CD4-positive, alpha-beta T cell treated with Interleukin-17A for 1 hour (primary cell): ENCODE measurements around the gene PIAS1.
A peak's percentile ranks its signal among the peaks of the same experiment; 100 is the strongest.
"Not testable (repeated sequence)": the region's sequence is repeated elsewhere in the genome, so short reads cannot be mapped to it uniquely, and the experiment has no call there.

Source experiments
- DNase-seq: peaks from one replicate; pipeline ENCODE4 v3.0.0-alpha.2; 2020

PIAS1 gene

DNA sequence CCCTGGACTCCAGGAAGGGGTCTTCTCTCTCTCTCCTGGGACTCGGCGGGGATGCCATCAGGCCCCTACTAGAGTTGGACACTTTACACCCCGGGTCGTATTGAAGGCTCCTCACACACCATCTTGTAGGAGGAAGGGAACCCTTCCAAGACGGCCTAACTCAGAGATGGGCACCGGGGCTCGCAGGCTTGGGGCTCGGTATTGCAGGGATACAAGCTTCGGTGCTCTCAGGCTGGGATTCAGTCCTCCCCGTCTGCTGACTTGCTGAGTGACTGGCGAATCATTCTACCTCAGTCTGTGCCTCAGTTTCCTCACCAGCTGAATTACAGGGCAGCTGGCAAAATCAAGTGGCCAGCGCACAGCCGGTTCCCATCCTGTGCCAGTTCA is 151.4 kb downstream of the PIAS1 start:
- no peak for DNase-seq

DNA sequence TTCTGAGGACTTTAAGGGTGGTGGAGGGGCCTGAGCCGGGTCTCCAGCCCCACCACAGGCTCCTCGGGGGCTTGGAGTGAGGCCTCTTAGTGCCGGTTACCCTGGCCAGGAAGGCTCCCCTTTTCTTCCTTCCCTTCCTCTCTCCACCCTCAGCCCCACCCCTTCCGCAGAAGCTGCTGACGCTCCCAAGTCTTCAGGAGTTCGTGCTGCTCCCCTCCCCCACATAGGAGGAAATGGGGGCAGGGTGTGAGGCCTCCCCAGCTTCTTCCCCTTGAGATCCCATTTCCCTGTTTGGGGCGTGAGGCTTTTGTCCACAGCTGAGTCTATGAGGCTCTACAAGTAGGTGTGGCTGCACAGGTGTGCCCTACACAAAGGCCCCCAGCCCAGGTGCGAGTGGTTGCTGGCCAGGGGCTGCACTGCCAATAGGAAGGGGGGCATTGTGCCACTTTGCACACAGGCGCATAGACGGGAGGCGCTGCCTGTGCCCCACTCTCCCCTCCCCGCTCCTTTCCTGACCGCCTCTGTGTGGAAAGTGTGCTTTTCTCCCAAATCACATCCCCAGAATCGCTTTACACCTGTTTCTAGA is 151.9 kb downstream of the PIAS1 start:
- peak; percentile 11 for DNase-seq

- no peak for DNase-seq
These were observed 152.6 kb downstream of the PIAS1 start for GRCh38 chr15:68206711-68207151.

- DNase-seq = no peak
These were observed 153.2 kb downstream of the PIAS1 start for GRCh38 chr15:68207176-68207935.

- no peak for DNase-seq
These were observed 154.0 kb downstream of the PIAS1 start for GRCh38 chr15:68208136-68208535.

DNA sequence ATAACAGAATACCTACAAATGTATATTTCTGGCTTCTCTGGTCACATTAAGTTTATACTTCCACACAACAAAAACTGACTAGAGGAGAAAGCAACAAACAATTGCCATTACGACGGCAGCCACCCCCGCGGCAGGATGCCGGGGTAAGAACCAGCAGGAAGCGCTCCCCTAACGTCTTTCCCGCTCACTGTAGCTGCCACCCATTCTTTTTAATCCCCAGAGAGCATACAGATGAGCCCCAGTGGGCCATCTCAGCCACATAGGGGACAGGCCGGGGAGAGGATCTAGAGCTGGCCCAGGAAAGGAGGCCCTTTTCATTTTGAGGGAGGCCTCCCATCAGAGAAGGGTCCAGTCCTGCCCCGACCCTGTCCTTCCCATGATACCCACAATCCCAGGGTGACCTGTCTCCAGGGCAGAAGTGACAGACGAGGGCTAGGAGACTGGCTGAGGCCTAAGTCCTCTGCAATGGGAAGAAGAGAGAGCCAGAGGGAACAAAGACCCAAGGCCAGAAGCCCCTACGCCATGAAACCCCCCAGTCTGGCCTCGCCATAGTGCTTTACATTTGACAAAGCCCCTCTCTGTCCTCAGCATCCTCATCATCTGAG is 154.6 kb downstream of the PIAS1 start:
- no peak for DNase-seq

DNA sequence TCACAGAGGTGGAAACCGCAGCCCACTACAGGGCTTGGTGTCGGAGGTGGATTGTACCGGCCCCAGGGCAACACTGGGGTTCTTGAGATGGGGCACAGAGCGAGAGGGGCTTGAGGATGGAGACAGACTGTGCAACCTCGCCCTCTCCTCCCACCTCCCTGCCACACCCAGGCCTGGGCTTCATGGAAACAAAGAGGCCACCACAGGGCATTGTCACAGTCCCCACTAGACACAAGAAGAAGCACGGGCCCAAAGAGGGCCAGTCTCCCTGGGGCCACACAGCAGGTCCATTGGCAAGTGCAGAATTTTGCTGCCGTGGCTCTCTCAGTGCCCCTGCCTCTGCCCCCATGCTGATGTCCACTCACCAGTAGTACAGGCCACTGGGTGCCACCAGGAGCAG is 155.2 kb downstream of the PIAS1 start:
- DNase-seq = no peak

DNA sequence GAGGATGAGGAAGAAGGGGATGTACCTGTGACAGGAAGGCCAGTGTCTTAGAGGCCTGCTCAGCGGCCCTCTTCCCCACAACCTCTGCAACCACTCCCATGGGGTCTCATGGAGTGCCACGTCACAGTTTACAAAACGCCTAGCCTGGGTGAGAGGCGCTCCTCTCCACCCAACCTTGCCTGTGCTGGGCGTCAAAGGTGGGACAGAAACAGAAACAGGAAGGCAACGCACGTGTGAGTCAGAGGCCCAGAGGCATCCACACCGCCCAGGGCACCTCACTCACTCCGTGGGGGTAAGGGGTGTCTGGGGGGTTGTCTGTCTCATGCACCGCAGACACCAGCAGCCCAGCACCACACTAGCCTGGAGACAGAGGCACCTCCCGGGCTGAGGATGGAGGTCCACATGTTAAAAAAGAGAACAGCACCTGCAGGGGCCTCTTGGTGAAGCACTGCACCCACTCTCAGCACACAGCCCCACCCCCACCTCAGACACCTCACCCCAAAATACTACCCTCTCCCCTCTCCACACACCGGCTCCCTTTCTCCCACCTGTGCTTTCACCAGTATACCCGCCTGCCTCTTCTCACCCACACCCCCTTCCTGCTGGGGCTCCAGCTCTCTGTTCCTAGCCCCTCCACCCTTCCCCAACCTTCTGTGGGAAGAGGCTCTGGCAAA is 155.8 kb downstream of the PIAS1 start:
- peak; percentile 24 for DNase-seq

DNA sequence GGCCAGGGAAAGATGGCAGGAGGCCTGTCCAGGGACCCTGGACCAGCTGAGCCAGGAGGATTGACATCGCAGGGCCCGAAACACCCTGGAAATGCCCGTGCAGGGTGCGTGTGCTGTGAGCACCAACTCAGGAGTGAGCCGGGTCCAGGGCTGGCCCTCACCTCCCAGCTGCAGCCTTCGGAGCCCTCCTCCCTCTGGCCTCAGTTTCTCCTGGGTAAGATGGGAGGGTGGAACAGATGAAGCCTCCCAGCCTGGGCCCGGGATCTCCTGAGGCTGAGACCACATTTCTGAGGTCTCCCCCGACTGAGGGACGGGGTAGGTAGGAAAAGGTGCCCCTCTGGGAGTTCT is 156.3 kb downstream of the PIAS1 start:
- no peak for DNase-seq

DNA sequence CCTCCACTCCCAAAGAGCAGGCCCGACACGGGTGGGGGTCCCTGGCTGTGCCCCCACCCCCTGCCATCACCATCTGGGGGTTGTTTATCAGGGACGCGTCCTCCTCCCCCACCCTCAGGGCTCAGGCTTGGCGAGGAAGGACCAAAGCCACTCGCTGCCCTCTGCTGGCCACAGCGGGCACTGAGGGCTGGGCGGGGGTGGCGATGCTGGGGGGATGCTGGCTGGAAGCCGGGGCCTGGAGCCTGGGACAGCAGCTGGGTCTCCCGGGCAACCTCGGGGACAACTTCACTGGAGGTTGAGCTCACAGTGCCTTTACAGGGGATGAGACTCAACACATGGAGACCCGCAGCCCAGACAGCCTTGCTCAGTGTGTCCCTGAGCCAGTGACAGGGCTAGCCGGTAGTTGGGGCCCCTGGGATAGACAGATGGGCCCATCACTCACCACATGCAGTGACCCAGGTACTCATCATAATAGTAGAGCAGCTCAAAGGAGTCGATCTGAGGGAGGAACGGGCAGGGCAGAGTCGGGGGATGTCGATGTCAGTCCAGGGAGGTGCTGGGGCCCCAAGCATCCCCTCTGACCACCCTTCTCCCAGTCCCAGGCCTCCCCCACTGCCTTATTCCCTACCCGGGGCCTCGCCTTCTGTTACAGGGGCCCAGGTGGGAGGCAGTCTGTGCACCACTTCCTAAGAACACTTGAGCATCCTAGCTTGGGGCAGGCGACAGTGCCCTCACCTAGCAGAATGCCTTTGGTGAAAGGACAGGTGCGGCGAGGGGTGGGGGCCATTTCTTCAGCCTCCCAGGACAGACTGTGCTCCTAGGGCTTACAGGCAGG is 156.9 kb downstream of the PIAS1 start:
- peak; percentile 44 for DNase-seq

DNA sequence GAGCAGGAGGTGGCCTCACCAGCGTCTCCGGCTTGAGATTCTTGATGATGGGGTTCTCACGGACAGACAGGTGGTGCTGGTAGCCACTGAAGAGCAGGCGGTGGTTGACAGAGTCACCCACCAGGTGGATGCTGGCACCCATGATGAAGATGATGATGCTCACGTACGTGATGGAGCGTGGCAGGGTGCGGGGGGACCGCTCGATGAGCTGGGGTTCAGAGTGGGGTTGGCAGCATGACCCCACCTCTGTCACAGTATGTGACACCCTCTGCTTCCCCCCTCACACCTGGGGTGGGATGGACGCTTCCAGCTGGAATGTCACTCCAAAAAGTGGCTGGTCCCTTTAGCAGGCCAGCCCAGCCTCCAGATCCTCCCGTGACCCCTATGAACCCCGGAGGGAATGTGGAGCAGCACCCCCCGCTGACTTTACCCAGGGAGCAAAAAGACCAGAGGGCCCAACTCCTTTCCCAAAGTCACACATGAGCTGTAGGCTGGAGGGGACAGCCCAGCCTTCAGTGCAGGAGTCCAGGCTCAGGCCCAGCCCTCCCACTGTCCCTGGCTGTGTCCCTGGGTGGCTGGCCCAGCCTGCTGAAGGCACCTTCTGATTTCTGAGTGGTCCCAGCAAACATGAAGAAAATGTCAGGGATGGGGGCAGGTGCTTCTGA is 157.7 kb downstream of the PIAS1 start:
- DNase-seq = no peak

DNA sequence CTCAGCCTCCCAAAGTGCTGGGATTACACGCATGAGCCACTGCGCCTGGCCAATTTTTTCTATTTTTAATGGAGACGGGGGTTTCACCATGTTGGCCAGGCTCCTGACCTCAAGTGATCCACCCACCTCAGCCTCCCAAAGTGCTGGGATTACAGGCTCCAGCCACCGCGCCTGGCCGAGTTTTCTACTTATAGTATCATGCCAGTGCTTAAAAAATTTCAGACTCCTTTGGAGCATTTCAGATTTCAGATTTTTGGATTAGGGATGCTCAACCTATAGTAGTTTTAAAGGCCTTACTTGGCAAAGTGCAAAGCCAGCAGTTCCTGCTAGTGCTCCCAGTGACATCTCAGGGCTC is 159.4 kb downstream of the PIAS1 start:
- not testable (repeated sequence) for DNase-seq

DNA sequence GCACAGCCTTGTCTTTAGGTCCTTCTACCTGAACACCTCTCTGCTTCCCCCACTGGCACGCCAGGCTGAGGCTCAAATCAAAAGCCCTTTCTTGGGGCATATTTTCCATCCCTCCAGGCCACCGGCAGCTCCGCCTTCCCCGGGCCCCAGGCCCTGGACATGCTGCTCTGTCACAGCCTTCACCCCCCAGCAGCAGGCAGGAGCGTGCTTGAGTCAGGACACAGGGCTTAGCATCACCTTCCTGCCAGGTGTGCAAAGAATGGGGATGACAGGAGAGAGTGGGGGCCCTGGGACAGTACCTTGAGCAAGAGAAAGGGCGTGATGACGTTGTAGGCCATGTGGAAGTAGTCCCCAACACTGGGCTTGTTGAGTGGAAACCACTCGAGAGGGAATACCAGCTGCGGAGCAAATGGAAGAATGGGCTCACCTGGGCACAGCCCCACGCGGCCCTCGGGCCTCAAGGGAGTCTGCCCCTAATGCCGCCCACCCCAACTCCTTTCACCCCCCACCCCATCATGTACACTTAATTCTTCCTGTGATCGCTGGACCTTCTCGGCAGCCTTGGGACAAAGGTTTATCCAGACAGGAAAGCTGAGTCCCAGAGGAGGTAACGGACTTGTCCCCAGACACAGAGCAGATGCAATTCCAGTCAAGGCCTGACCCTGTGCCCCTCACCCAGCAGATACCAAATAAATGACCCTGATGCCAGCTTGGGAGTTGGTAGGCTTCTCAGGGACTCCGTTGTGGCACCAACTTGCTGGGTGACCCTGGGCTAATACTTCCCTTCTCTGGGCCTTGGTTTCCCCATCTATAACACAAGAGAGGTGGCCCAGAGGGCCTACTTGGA is 160.1 kb downstream of the PIAS1 start:
- no peak for DNase-seq

DNA sequence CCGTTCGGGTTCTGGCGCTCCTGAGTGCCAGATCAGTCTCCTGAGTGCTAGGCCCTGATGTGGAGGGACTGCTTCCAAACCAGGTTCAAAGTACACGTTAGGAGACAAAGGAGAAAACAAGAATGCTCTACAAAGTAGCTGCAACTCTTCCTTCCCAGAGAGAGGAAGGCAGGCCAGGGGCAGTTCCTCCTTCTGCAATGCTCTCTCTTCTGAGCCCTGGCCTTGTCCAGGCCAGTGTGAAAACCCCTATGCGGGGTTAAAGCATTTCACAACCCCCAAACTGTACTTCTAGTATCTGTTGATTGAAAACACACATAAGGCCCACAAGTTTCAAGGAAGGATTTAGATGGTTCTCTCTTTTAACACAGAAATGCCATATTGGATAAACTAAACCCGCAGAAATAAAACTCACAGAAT is 160.7 kb downstream of the PIAS1 start:
- DNase-seq = no peak

DNA sequence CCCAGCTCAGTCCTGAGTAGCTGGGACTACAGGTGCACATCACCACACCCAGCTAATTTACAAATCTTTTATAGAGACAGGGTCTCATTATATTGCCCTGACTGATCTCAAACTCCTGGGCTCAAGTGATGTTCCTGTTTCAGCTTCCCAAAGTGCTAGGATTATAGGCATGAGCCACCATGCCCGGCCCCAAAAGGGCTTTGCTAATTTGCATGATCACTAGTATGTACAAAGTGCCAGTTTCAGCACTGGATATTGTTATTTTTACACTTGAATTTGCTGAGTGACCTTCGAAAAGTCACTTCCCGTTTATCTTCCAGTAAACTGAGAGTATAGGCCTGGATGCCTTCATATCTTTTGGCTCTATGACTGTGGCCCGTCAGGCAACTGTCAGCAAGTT is 163.2 kb downstream of the PIAS1 start:
- DNase-seq = no peak

DNA sequence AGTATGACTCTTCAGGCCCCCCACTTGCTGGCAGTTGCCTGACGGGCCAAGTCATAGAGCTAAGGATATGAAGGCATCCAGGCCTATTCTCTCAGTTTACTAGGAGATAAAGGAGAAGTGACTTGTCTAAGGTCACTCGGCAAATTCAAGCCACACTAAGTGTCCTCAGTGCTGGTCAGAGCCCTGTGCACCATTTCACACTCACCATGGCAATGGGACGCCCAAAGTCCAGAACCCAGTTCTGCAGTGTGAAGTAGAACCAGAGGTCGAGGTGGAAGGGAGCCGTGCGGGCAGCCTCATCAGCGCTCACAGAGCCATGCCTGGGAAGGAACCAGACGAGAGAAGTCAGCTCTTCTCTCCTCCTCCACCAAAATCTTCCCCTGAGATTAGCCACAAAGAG is 164.2 kb downstream of the PIAS1 start:
- no peak for DNase-seq

- no peak for DNase-seq
These were observed 165.0 kb downstream of the PIAS1 start for GRCh38 chr15:68218847-68219798.

DNA sequence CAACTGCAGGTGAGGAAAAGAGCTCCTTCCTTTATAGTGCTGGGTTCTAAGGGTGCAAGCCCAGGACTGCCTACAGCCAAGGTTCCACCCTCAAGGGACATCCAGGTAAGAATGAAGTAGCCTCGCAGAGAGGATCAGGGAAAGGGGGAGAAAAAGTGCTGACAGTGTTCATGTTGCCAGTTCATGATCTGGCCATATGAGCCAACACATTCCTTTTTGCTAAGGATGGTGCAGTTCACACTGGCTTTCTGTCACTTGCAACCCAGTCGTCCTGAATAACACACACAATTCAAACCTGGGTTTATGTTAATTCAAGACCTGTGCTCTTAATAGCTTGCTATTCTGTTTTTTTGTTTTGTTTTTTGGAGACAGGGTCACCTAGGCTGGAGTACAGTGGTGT is 166.4 kb downstream of the PIAS1 start:
- no peak for DNase-seq

DNA sequence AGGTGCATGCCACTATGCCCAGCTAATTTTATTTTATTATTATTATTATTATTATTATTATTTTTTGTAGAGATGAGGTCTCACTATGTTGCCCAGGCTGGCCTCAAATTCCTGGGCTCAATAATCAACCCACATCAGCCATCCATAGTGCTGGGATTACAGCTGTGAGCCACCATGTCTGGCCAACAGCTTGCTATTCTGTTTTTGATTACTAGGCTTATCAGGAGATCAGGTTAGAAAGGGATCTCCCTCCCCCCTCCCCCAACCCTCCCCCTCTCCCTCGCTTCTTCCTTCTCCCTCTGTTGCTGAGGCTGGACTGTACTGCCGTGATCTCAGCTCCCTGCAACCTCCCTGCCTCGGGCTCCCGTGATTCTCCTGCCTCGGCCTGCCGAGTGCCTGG is 166.9 kb downstream of the PIAS1 start:
- DNase-seq = no peak
